Aorta (tissue), 5 donors: ENCODE data around the gene APOBEC3F. TPM values are rescaled to one million over a fixed set of nuclear protein-coding genes. Genes with fewer than 3 reads are reported as not detected.
"Not testable (repeated sequence)": the region's sequence is repeated elsewhere in the genome, so short reads cannot be mapped to it uniquely, and the experiment has no call there.

ENCODE experiments used
- ATAC-seq: fragments of 200-7000 bp; cut with Tn5 transposase; one replicate; pipeline ENCODE4 v1.9.1; 2022; ENCODE audit warnings: moderate library complexity; ENCODE audit not compliant: low FRiP score
- DNase-seq, 2 donors: peaks; one replicate each; pipeline ENCODE4 v3.0.0-alpha.2; 2020
- H3K27ac ChIP-seq, 2 donors: one replicate each; pipeline ENCODE4 v1.5.1; 2013; ENCODE audit warnings: low read length in 2 of 2, mild to moderate bottlenecking in 2 of 2, moderate library complexity in 2 of 2, control low read depth in 1 of 2, inconsistent platforms in 1 of 2, low read depth in 1 of 2
- H3K27me3 ChIP-seq, 2 donors: one replicate each; pipeline ENCODE4 v1.6.1; 2013; ENCODE audit warnings: control low read depth in 1 of 2, low read length in 1 of 2, mild to moderate bottlenecking in 1 of 2, moderate library complexity in 1 of 2; ENCODE audit not compliant: insufficient read depth in 2 of 2, control insufficient read depth in 1 of 2
- H3K36me3 ChIP-seq, 2 donors: one replicate each; pipeline ENCODE4 v1.6.1; 2013; ENCODE audit warnings: control low read depth in 1 of 2, low read length in 1 of 2, mild to moderate bottlenecking in 1 of 2; ENCODE audit not compliant: insufficient read depth in 2 of 2, control insufficient read depth in 1 of 2
- H3K4me1 ChIP-seq, 2 donors: one replicate each; pipeline ENCODE4 v1.6.1; 2013; ENCODE audit warnings: low read length in 2 of 2, control low read depth in 1 of 2, mild to moderate bottlenecking in 1 of 2, moderate library complexity in 1 of 2; ENCODE audit not compliant: insufficient read depth in 2 of 2, control insufficient read depth in 1 of 2
- H3K4me3 ChIP-seq, 2 donors: one replicate each; pipeline ENCODE4 v1.5.1; 2013; ENCODE audit warnings: low read length in 2 of 2, control low read depth in 1 of 2, mild to moderate bottlenecking in 1 of 2
- H3K9me3 ChIP-seq: one replicate; pipeline ENCODE4 v1.6.1; 2013; ENCODE audit warnings: mild to moderate bottlenecking, low read length; ENCODE audit not compliant: control insufficient read depth
- WGBS, 2 donors: extraction: QIAGEN DNeasy Blood & Tissue Kit; methylation state at CpG; one replicate each; pipeline ENCODE4 v1.1.7; 2013; 5-methylcytosine and 5-hydroxymethylcytosine counted together
- intact Hi-C, 2 donors: fragments of 100-400 bp; cut with DNase I; formaldehyde crosslinking; loops; one replicate each; pipeline versions ENCODE4 v1.14.2 to v1.15.0; 2022
- polyA plus RNA-seq, 2 donors: library from polyadenylated mRNA; stranded (reverse); fragments of 200-250 nt; gene quantifications; one replicate each; pipeline ENCODE4 v1.2.3, GENCODE V29; 2013
- total RNA-seq, 2 donors: library from RNA; stranded (reverse); fragmentation: NEBNext Ultra II Directional; extraction: Animal tissue kit (Norgen Biotek cat#: 25700); gene quantifications; one replicate each; pipeline ENCODE4 v1.2.1, GENCODE V29; 2021
- donor health status: healthy with polysubstance abuse.
- donor health status: Bipolar disorder and iron deficiency.
- donor health status: DM: no; HTN: no; CAD: no.
- donor health status: DM: no; HTN: no; CAD: no.
- donor health status: DM: yes; HTN: yes; CAD: no.

Gene APOBEC3F
- total and polyA plus RNA-seq, 4 donors, result 4.9 to 9.5 (median 7.9) TPM

- no peaks in the 10 kb centered on the region for H3K4me1 ChIP-seq
- H3K27me3 ChIP-seq, result no peaks in the 10 kb centered on the region
- H3K9me3 ChIP-seq, result no peaks in the 10 kb centered on the region
- no peak overlapping the region for H3K4me3 ChIP-seq
- peak; percentile 16 for ATAC-seq
- WGBS, 2 donors, result 78% methylated on average over 9 of the region's 9 CpGs
- no peaks in the 10 kb centered on the region for H3K36me3 ChIP-seq
- H3K27ac ChIP-seq, result no peak overlapping the region
- DNase-seq, result no peak
- intact Hi-C loops, result no loop called here
Measured at GRCh38 chr22:39021552-39022250, 19.0 kb upstream of the APOBEC3F start.

- 88 to 90% methylated on average over 14 to 15 of the region's 15 CpGs for WGBS, 2 donors
- no peaks in the 10 kb centered on the region for H3K36me3 ChIP-seq
- ATAC-seq, result no peak
- no peak for DNase-seq
- H3K4me1 ChIP-seq, result no peaks in the 10 kb centered on the region
- intact Hi-C loops, result no loop called here
- no peaks in the 10 kb centered on the region for H3K27me3 ChIP-seq
- H3K4me3 ChIP-seq, result no peak overlapping the region
- no peaks in the 10 kb centered on the region for H3K9me3 ChIP-seq
- H3K27ac ChIP-seq, result no peak overlapping the region
Measured at GRCh38 chr22:39024519-39025308, 15.9 kb upstream of the APOBEC3F start.

GRCh38 chr22:39026509-39027150, 14.0 kb upstream of the APOBEC3F start:
- Histone ChIP-seq H3K4me3 (no peak overlapping the region), H3K36me3 (no peaks in the 10 kb centered on the region), H3K4me1 (no peaks in the 10 kb centered on the region), H3K9me3 (no peaks in the 10 kb centered on the region), H3K27ac (no peak overlapping the region), H3K27me3 (no peaks in the 10 kb centered on the region)
- WGBS, 2 donors, result 91% methylated on average over 12 of the region's 12 CpGs
- no peak for ATAC-seq
- intact Hi-C loops, result no loop called here
- no peak for DNase-seq

GRCh38 chr22:39027717-39028116, 12.9 kb upstream of the APOBEC3F start:
- 87 to 89% methylated on average over 4 of the region's 4 CpGs for WGBS, 2 donors

GRCh38 chr22:39028281-39028680, 12.4 kb upstream of the APOBEC3F start:
- Histone ChIP-seq H3K9me3 (no peaks in the 10 kb centered on the region), H3K27ac (no peak overlapping the region), H3K4me1 (no peaks in the 10 kb centered on the region), H3K4me3 (no peak overlapping the region), H3K36me3 (no peaks in the 10 kb centered on the region), H3K27me3 (no peaks in the 10 kb centered on the region)
- intact Hi-C loops, result no loop called here
- 90 to 91% methylated on average over 11 of the region's 11 CpGs for WGBS, 2 donors
- DNase-seq (no peak), ATAC-seq (no peak)

More at GRCh38 chr22:39027717-39028116, 12.9 kb upstream of the APOBEC3F start:
- no peak overlapping the region for H3K27ac ChIP-seq
- H3K4me1 ChIP-seq, result no peaks in the 10 kb centered on the region
- ATAC-seq, result no peak
- H3K9me3 ChIP-seq, result no peaks in the 10 kb centered on the region
- intact Hi-C loops, result no loop called here
- no peaks in the 10 kb centered on the region for H3K27me3 ChIP-seq
- no peak for DNase-seq
- no peak overlapping the region for H3K4me3 ChIP-seq
- H3K36me3 ChIP-seq, result no peaks in the 10 kb centered on the region

GRCh38 chr22:39029227-39029626, 11.4 kb upstream of the APOBEC3F start:
- intact Hi-C loops, result no loop called here
- ATAC-seq (no peak), DNase-seq (no peak)
- no peak overlapping the region for H3K4me3 ChIP-seq
- H3K9me3 ChIP-seq, result no peaks in the 10 kb centered on the region
- no peaks in the 10 kb centered on the region for H3K36me3 ChIP-seq
- no peaks in the 10 kb centered on the region for H3K27me3 ChIP-seq
- no peaks in the 10 kb centered on the region for H3K4me1 ChIP-seq
- WGBS, 2 donors, result 90 to 92% methylated on average over 13 of the region's 13 CpGs
- H3K27ac ChIP-seq, result no peak overlapping the region

- Histone ChIP-seq H3K4me3 (no peak overlapping the region), H3K9me3 (no peaks in the 10 kb centered on the region), H3K27me3 (no peaks in the 10 kb centered on the region), H3K36me3 (no peaks in the 10 kb centered on the region), H3K27ac (no peak overlapping the region), H3K4me1 (no peaks in the 10 kb centered on the region)
- 96 to 99% methylated on average over 14 of the region's 14 CpGs for WGBS, 2 donors
- no peak for DNase-seq
- intact Hi-C loops, result no loop called here
- no peak for ATAC-seq
Measured at GRCh38 chr22:39030705-39031104, 10.0 kb upstream of the APOBEC3F start.

- DNase-seq, H3K27me3 ChIP-seq, ATAC-seq, H3K4me3 ChIP-seq, H3K9me3 ChIP-seq, intact Hi-C loops, H3K27ac ChIP-seq, H3K4me1 ChIP-seq, H3K36me3 ChIP-seq: not testable (repeated sequence)
- WGBS, 2 donors, result 59 to 67% methylated on average over 15 to 17 of the region's 18 CpGs
Measured at GRCh38 chr22:39031434-39032295, 9.0 kb upstream of the APOBEC3F start.
